ENCODE results near the gene ZMYM2.

ZMYM2 gene

DNA sequence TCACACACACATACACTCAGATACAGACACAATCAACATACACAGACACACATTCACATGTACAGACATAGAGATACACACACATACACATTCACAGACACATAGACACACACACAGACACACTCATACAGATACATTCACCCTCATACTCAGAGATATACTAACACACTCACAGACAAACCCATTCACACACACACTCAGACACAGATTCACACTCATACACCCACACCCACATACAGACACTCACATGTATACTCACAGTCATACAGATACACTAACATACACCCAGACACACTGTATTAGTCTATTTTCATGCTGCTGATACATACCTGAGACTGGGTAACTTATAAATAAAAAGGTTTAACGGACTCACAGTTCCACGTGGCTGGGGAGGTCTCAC lies 171.5 kb downstream of the ZMYM2 start:
- Histone ChIP-seq H3K9ac (ENCODE audit: low read length) (no peak overlapping the region), H2AFZ (ENCODE audit: low read depth, low read length) (no peak overlapping the region), H3K4me3 (ENCODE audit: low read length) (no peak overlapping the region), H3K27ac (ENCODE audit: low read length) (no peak overlapping the region), H3K4me1 (ENCODE audit: low read length) (peaks cover 9% of the 10 kb centered on the region), H3K79me2 (ENCODE audit: low read length) (no peaks in the 10 kb centered on the region), H4K20me1 (ENCODE audit: insufficient read depth, low read length) (no peaks in the 10 kb centered on the region), H3K36me3 (replicated peaks; ENCODE audit: low read depth, low read length) (no peaks in the 10 kb centered on the region), H3K27me3 (ENCODE audit: low read depth, low read length) (peaks cover 24% of the 10 kb centered on the region), H3K9me3 (ENCODE audit: insufficient read depth, low read length) (no peaks in the 10 kb centered on the region), H3K4me2 (ENCODE audit: low read length) (no peak overlapping the region)
- TF ChIP-seq EZH2phosphoT487 (IDR thresholded peaks at IDR 0.05; ENCODE audit: low read depth): no peak
- TF ChIP-seq, protein P1, sequence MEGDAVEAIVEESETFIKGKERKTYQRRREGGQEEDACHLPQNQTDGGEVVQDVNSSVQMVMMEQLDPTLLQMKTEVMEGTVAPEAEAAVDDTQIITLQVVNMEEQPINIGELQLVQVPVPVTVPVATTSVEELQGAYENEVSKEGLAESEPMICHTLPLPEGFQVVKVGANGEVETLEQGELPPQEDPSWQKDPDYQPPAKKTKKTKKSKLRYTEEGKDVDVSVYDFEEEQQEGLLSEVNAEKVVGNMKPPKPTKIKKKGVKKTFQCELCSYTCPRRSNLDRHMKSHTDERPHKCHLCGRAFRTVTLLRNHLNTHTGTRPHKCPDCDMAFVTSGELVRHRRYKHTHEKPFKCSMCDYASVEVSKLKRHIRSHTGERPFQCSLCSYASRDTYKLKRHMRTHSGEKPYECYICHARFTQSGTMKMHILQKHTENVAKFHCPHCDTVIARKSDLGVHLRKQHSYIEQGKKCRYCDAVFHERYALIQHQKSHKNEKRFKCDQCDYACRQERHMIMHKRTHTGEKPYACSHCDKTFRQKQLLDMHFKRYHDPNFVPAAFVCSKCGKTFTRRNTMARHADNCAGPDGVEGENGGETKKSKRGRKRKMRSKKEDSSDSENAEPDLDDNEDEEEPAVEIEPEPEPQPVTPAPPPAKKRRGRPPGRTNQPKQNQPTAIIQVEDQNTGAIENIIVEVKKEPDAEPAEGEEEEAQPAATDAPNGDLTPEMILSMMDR (IDR thresholded peaks at IDR 0.05; ENCODE audit: low read depth, low read length): no peak

DNA sequence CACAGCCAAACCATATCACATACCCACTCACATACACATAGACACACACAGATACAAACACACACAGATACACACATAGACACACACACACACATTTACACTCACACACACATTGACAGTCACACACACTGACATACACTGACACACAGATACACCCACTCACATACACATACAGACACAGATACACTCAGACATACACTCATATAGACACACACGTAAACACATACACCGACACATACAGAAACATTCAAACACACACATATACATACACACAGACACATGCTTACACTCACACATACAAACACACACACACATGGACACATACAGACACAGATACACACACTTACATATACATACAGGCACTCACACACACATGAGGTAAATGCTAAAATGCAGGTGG lies 172.1 kb downstream of the ZMYM2 start:
- H3K27ac ChIP-seq (ENCODE audit: low read length): no peak overlapping the region
- H4K20me1 ChIP-seq (ENCODE audit: insufficient read depth, low read length): no peaks in the 10 kb centered on the region
- no peaks in the 10 kb centered on the region for H3K79me2 ChIP-seq (ENCODE audit: low read length)
- H3K4me3 ChIP-seq (ENCODE audit: low read length): no peak overlapping the region
- no peak overlapping the region for H3K4me2 ChIP-seq (ENCODE audit: low read length)
- TF ChIP-seq, protein P1 (IDR thresholded peaks at IDR 0.05; ENCODE audit: low read depth, low read length): no peak
- no peak for TF ChIP-seq EZH2phosphoT487 (IDR thresholded peaks at IDR 0.05; ENCODE audit: low read depth)
- peaks cover 9% of the 10 kb centered on the region for H3K4me1 ChIP-seq (ENCODE audit: low read length)
- H2AFZ ChIP-seq (ENCODE audit: low read depth, low read length): no peak overlapping the region
- H3K36me3 ChIP-seq (replicated peaks; ENCODE audit: low read depth, low read length): no peaks in the 10 kb centered on the region
- peaks cover 18% of the 10 kb centered on the region for H3K27me3 ChIP-seq (ENCODE audit: low read depth, low read length)
- H3K9me3 ChIP-seq (ENCODE audit: insufficient read depth, low read length): no peaks in the 10 kb centered on the region
- no peak overlapping the region for H3K9ac ChIP-seq (ENCODE audit: low read length)

DNA sequence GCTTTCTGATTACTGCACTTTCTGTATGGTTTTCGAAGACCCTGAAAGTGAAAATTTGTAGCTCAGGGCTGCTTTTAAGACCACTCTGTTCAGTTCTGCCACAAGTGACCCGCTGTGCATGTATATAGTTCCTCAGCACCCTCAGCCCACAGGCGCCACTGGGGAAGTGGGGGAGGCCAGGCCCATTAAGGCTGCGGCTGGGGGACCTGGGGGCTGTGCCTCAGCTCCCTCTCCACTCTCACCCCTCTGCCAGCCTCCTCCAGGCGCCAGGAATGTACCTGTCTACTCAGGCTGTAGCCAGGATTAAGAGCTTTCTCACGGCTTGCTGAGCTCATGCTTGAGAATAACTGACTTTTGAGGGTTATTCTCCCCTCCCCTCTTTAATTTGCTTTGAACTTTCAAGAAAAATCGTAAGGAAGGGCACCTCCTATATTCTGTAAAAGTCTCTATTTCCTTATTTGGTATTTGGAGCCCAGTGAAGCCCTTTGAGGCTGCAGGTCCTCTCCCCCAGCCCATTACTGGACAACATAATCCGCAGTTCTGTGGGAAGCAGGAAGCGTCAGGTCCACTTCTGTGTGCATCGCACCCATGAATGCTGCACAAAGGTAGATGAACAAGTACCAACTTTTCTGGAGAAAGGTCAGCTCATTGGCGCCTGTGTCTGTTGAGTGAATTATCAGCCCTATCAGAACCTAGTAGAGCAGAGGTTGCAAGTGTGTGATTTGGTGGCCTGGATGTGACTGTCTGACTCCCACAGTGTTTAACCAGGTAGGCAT lies 172.7 kb downstream of the ZMYM2 start:
- Histone ChIP-seq H3K27ac (ENCODE audit: low read length) (no peak overlapping the region), H3K36me3 (replicated peaks; ENCODE audit: low read depth, low read length) (no peaks in the 10 kb centered on the region), H2AFZ (ENCODE audit: low read depth, low read length) (no peak overlapping the region), H3K79me2 (ENCODE audit: low read length) (no peaks in the 10 kb centered on the region), H3K4me1 (ENCODE audit: low read length) (peaks cover 9% of the 10 kb centered on the region), H3K4me2 (ENCODE audit: low read length) (no peak overlapping the region), H3K4me3 (ENCODE audit: low read length) (no peak overlapping the region), H3K27me3 (ENCODE audit: low read depth, low read length) (peaks cover 13% of the 10 kb centered on the region; the same call in 1 of the 2 replicates), H4K20me1 (ENCODE audit: insufficient read depth, low read length) (no peaks in the 10 kb centered on the region), H3K9ac (ENCODE audit: low read length) (no peak overlapping the region), H3K9me3 (ENCODE audit: insufficient read depth, low read length) (no peaks in the 10 kb centered on the region)
- no peak for TF ChIP-seq EZH2phosphoT487 (IDR thresholded peaks at IDR 0.05; ENCODE audit: low read depth)
- TF ChIP-seq, protein P1 (IDR thresholded peaks at IDR 0.05; ENCODE audit: low read depth, low read length): no peak

DNA sequence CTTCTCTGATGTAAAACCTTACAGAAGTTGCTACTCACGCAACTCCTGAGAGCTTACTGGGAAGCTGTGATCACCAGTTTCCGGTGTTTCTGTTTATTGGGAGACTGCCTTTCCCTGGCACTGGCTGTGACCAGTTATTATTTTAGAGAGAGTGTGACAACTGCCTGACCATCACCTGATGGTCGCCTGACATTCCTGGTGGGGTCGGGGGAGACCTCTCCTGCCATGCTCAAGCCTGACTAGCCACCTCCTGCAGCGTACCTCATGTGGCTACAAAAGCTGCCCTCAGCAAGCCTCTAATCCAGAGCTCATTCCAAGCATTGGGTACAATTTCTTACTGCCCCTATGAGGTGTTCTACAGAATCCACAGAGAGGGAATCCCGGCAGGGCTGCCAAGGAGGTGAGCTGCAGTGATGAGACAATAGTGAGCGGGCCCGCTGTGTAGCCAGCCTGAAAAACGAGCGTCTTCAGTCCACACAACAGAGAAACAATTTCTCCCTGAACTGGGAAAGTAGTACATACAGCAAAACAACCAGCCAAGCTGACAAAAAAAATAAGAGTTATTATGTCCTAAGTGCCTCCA lies 173.6 kb downstream of the ZMYM2 start:
- no peak for TF ChIP-seq EZH2phosphoT487 (IDR thresholded peaks at IDR 0.05; ENCODE audit: low read depth)
- TF ChIP-seq, protein P1 (IDR thresholded peaks at IDR 0.05; ENCODE audit: low read depth, low read length): no peak
- no peaks in the 10 kb centered on the region for H4K20me1 ChIP-seq (ENCODE audit: insufficient read depth, low read length)
- H3K79me2 ChIP-seq (ENCODE audit: low read length): no peaks in the 10 kb centered on the region
- H3K9ac ChIP-seq (ENCODE audit: low read length): no peak overlapping the region
- peaks cover 13% of the 10 kb centered on the region; the same call in 1 of the 2 replicates for H3K27me3 ChIP-seq (ENCODE audit: low read depth, low read length)
- no peak overlapping the region for H2AFZ ChIP-seq (ENCODE audit: low read depth, low read length)
- H3K36me3 ChIP-seq (replicated peaks; ENCODE audit: low read depth, low read length): no peaks in the 10 kb centered on the region
- no peak overlapping the region for H3K4me2 ChIP-seq (ENCODE audit: low read length)
- no peak overlapping the region for H3K4me3 ChIP-seq (ENCODE audit: low read length)
- H3K9me3 ChIP-seq (ENCODE audit: insufficient read depth, low read length): no peaks in the 10 kb centered on the region
- peaks cover 3% of the 10 kb centered on the region; the same call in 1 of the 2 replicates for H3K4me1 ChIP-seq (ENCODE audit: low read length)
- H3K27ac ChIP-seq (ENCODE audit: low read length): no peak overlapping the region

All from OCI-LY3 (cell line).